Measurements from ENCODE around the gene UBL5.
"Not testable (repeated sequence)": the region's sequence is repeated elsewhere in the genome, so short reads cannot be mapped to it uniquely, and the experiment has no call there.

The UBL5 gene

GRCh38 chr19:9827289-9828238, at the start of gene UBL5:
Gene UBL5 (plus strand): TSS chr19:9827918. CDS start chr19:9828338, 420 bp downstream.
- peak; percentile 72 to 84 for DNase-seq (ENCODE audit: low read depth in 2 of 2)

- DNase-seq (ENCODE audit: low read depth in 2 of 2): no peak
Measured at GRCh38 chr19:9782338-9782737, 45.4 kb upstream of the UBL5 start.

DNA sequence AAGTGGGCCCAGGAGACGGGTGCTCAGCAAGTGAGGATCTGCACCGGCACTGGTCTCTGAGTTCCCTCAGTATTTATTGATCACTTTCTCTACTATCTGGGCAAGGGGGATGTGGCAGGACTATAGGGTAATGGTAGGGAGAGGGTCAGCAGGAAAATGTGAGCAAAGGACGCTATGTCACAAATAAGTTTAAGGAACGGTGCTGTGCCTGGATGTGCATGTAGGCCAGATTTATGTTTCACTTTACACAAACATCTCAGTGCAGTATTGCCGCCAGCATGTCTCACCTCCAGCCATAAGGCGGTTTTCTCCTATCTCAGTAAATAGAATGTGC, 43.6 kb upstream of the UBL5 start:
- not testable (repeated sequence) for DNase-seq (ENCODE audit: low read depth in 2 of 2)

DNA sequence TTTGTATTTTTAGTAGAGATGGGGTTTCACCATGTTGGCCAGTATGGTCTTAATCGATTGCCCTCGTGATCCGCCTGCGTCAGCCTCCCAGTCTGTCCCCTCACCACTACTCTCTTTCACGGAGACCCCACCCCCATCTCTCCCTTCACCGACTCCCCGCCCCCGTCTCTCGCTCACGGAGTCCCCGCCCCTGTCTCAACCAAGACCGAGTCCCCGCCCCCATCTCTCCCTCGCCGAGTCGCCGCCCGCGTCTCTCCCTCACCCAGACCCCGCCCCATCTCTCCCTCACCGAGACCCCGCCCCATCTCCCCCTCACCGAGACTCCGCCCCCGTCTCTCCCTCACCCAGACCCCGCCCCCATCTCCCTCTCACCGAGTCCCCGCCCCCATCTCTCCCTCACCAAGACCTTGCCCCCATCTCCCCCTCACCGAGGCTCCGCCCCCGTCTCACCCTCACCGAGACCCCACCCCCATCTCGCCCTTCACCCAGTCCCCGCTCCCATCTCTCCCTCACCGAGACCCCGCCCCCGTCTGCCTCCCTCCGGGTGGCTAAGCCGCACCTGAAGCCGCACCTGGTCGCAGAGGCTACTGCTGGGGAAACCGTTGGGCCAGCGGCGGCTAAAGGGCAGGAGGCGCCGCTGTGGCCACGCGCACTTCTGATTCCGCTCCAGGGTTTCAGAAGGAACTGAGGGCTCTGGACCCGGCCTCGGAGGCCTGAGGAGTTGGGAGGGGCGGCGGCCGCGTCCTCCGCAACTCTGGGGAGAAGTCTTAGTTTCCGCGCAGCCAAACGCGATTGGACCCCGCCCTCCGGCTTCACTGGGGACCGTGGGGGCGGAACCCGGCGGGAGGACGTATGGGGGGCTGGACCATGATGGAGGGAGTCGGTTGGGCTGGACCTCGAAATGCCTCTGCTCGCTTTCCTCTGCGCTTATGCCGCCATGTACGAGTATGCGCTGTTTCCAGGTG, 42.1 kb upstream of the UBL5 start:
- DNase-seq (ENCODE audit: low read depth in 2 of 2): peak; percentile 98 to 100

DNA sequence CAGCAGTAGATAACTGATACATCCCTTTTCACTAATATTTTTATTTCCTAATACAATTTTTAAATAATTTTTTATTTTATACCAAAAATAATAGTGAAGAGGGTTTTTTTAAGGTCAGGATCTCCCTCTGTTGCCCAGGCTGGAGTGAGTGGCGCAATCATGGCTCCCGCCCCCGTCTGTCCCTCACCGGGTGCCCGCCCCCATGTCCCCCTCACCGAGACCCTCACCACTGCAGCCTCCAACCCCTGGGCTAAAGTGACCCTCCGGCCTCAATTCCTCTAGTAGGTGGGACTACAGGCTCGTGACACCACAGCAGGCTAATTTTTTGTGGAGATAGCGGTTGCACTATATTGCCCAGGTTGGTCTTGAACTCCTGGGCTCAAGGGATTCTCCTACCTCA, 41.4 kb upstream of the UBL5 start:
- no peak for DNase-seq (ENCODE audit: low read depth in 2 of 2)

DNA sequence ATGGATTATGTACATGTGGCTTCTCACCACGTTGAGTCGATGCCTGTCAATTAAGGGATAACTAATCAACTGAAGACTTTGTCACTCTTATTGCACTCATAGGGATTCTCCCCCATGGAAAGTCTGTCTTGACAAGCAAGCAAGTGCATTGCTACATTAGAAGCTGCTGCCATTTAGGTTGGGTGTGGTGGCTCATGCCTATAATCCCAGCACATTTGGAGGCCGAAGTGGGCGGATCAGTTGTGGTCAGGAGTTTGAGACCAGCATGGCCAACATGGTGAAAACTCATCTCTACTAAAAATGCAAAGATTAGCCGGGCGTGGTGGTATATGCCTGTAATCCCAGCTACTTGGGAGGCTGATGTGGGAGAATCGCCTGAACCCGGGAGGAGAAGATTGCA, 40.9 kb upstream of the UBL5 start:
- no peak for DNase-seq (ENCODE audit: low read depth in 2 of 2)

GRCh38 chr19:9788604-9789003, 39.1 kb upstream of the UBL5 start:
- DNase-seq (ENCODE audit: low read depth in 2 of 2): not testable (repeated sequence)

DNA sequence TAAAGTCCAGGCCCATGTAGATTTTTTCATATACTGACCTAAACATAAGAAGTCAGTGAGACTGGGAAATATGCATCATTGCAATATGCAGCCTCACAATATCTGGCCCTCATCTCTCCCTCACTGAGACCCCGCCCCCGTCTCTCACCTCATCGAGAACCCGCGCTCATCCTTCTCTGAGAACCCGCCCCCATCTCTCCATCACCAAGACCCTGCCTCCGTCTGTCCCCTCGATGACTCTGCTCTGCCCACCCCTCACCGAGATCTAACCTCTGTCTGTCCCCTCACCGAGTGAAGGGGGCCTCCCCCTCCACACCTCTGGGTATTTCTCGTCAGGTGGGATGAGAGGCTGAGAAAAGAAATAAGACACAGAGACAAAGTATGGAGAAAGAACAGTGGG, 38.7 kb upstream of the UBL5 start:
- no peak for DNase-seq (ENCODE audit: low read depth in 2 of 2)

GRCh38 chr19:9789579-9789978, 38.1 kb upstream of the UBL5 start:
- DNase-seq (ENCODE audit: low read depth in 2 of 2): not testable (repeated sequence)

- DNase-seq (ENCODE audit: low read depth in 2 of 2): not testable (repeated sequence)
Measured at GRCh38 chr19:9791073-9791367, 36.7 kb upstream of the UBL5 start.

- DNase-seq (ENCODE audit: low read depth in 2 of 2): peak; percentile 88 to 94
Measured at GRCh38 chr19:9791552-9792205, 36.0 kb upstream of the UBL5 start.

DNA sequence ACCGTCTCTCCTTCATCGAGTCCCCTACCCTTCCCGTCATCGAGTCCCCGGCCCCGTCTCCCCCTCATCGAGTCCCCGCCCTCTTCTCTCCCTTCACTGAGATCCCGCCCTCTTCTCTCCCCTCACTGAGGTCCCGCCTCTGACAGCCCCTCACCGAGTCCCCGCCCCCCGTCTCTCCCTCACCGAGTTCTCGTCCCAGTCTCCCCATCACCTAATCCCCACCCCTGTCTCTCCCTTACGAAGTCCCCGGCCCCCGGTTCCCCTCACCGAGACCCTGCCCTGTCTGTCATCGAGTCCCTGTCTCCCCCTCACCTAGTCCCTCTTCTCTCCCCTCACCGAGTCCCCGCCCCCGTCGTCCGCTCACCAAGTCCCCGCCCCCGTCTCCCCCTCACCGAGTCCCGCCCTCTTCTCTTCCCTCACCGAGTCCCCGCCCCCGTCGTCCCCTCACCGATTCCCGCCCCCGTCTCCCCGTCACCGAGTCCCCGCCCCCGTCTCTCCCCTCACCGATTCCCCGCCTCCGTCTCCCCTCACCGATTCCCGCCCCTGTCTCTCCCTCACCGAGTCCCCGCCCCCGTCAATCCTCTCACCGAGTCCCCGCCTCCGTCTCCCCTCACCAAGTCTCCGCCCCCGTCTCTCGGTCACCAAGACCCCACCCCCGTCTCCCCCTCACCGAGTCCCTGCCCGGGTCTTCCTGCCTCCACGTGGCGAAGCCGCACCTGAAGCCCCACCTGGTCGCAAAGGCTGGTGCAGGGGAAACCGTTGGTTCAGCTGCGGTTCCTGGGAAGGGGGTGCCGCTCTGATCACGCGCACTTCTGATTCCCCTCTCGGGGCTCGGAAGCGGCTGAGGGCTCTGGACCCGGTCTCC, 35.3 kb upstream of the UBL5 start:
- peak; percentile 86 to 93 for DNase-seq (ENCODE audit: low read depth in 2 of 2)

GRCh38 chr19:9793071-9793591, 34.6 kb upstream of the UBL5 start:
- peak; percentile 36 to 55 for DNase-seq (ENCODE audit: low read depth in 2 of 2)

GRCh38 chr19:9796113-9796773, 31.5 kb upstream of the UBL5 start:
- peak; percentile 67 to 77 for DNase-seq (ENCODE audit: low read depth in 2 of 2)

- no peak for DNase-seq (ENCODE audit: low read depth in 2 of 2)
Measured at GRCh38 chr19:9797871-9798270, 29.8 kb upstream of the UBL5 start.

DNA sequence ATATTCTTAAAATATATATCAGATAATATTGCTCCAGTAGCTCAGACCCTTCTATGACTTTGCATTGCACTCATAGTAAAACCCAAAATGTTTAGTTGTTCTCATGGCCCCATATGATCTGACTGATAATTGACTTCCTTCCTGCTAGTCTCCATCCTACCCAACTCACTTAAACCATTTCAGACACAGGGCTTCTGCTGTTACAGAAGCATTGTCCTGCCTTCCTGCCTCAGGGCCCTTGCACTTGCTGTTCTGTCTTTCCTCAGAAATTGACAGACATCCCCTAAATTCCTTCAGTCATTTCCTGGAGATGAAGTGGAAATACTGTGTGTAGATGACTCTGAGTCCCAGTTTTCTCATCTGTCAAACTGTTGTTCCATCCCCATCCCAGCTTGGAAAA, 28.6 kb upstream of the UBL5 start:
- DNase-seq (ENCODE audit: low read depth in 2 of 2): no peak

- DNase-seq (ENCODE audit: low read depth in 2 of 2): no peak
Measured at GRCh38 chr19:9801976-9802375, 25.7 kb upstream of the UBL5 start.

GRCh38 chr19:9806803-9807202, 20.9 kb upstream of the UBL5 start:
- no peak for DNase-seq (ENCODE audit: low read depth in 2 of 2)

GRCh38 chr19:9808855-9809824, 18.6 kb upstream of the UBL5 start:
- DNase-seq (ENCODE audit: low read depth in 2 of 2): no peak

Measured in stimulated activated CD4-positive, alpha-beta T cell treated with anti-CD3 and anti-CD28 coated beads, Interleukin-15, amount 100 ng/mL, for 48 hours (primary cell).